OCI-LY7 (cell line): ENCODE measurements around the gene AP2A1.

Source experiments
- CTCF ChIP-seq: fragments of 200-600 bp; sonication (generic); conservative IDR thresholded peaks from 2 replicates; pipeline ENCODE4 v1.5.1; 2014; ENCODE audit warnings: mild to moderate bottlenecking, antibody characterized with exemption, low read length, moderate library complexity, mixed read lengths
- EZH2phosphoT487 ChIP-seq: fragments of 200-600 bp; sonication (generic); IDR thresholded peaks from 2 replicates; pipeline ENCODE4 v1.6.1; 2018; ENCODE audit warnings: low read depth, borderline replicate concordance, mild to moderate bottlenecking, mixed run types, antibody characterized with exemption, low read length, moderate library complexity, mixed read lengths

GRCh38 chr19:49805822-49806619, 39.2 kb downstream of the AP2A1 start:
- TF ChIP-seq EZH2phosphoT487: no peak
- TF ChIP-seq CTCF: no peak
